SKM-1 treated with dmso at 0.1 percent for 144 hours (cell line): ENCODE measurements around the gene CNTN2.

Experiments used
- DNase-seq: peaks from one replicate; lab custom pipeline; 2025; ENCODE audit not compliant: unreplicated experiment; lab: John Stamatoyannopoulos, UW

Gene CNTN2

GRCh38 chr1:205072286-205072685 lies 29.3 kb downstream of the CNTN2 start:
- DNase-seq, result no peak

DNA sequence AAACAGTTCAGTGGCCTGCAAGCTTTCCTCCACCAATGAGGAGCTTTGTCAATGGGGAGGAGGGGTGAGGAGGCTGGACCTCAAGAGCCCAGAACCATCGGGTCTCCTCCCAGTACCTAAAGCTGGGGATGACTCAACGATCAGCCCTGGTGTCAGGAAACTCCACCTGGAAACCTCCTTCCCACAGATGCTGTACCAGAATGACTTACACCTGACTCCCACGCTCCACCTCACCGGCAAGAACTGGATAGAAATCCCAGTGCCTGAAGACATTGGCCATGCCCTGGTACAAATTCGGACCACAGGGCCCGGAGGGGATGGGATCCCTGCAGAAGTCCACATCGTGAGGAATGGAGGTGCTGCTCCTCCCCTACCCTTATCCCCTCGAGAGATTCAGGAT lies 29.9 kb downstream of the CNTN2 start:
- no peak for DNase-seq

DNA sequence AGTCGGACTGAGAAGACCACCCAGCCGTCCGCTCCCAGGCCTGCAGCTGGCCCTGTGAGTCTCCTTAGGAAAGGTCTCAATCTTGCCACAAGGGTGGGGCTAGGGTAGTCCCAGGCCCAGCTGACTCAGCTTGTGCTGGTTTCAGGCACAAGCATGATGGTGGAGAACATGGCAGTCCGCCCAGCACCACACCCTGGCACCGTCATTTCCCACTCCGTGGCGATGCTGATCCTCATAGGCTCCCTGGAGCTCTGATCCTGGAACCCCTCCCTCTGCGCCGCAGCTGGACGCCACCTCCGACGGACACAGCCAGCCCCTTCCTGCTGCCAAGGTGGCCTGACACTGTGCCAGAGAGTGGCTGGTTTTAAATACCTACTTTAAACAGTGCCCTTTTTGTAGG lies 30.5 kb downstream of the CNTN2 start:
- DNase-seq, result no peak

DNA sequence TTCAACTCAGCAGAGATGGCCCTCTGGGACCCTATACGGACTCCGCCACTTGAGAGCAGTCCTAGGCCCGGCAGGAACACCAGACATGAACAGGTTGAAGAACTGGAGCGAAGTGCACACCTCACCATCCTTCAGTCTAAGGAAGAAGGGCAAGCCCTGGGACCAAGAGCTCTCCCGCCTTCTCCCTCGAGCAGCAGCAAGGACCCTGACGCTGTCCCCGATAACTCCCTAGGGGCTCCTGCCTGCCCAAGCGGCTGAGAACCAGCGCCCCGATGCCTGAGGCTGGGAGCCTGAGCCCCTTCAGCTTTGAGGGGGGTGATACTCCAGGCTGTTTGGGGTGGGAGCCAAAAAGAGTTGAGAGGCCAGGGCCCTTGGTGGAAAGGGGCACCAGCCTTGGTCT lies 31.1 kb downstream of the CNTN2 start:
- no peak for DNase-seq

- DNase-seq, result no peak
Measured at GRCh38 chr1:205074513-205074912, 31.5 kb downstream of the CNTN2 start.

DNA sequence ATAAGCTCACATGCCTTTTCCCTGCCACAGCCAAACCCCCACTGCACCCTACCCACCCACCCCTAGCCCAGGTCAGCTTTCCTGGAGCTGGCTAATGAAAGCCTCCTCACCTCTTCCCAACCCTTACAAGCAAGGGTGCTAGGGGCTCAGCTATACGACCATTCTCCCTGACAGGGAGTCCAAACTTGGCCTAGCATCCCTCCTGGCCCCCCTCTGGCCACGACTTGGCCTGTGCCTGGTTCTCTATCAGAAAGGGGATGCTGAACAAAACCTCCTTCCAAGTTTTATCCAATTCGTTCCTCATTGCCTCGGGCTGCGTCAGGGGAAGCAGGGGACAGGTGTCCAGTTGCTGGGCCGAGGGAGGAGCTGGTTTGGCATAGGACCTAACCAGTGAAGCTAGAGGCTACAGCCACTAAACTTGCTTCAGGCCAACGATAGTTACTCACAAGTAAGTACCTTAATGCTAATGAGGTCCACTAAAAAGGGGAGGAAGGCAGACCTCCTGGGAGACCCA lies 32.7 kb downstream of the CNTN2 start:
- DNase-seq, result no peak

GRCh38 chr1:205076245-205076761 lies 33.3 kb downstream of the CNTN2 start:
- DNase-seq, result no peak

DNA sequence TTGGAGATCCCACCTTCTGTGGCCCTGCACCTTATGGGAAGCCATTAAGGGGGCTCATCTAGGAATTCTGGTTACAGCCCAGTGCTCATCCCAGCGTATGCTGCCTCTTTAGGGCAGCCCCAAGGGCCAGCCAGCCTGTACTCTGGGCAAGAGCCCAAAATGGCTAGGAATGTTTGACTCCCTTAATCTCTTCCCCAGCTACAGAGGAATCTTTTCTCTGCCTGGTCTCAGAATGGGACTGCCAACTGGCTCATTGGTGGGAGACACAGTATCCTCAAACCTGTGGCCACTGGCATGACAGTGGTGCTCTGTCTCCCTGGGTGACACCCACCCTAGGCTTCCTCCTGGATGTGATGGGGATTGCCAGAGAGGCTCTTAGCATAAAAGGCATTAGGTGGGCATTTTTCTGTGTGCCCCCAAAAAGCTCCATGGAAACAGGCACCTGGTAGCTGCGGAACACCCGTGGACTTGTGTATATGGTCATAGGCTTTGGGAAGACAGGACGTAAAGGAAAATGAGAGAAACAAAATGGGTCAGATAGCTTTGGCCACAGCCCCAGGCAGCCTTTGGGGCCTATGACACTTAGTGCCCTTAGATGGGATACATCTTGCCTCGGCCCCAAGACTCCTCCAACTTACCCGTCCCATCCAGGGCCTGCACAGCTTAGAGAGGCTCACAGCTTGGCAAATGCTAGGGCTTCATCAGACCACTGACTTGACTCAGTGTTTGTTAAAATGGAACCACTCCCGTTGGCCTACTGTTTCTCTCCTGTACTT lies 34.3 kb downstream of the CNTN2 start:
- DNase-seq, result no peak

GRCh38 chr1:205077934-205078311 lies 34.9 kb downstream of the CNTN2 start:
- no peak for DNase-seq

GRCh38 chr1:205082431-205082830 lies 39.4 kb downstream of the CNTN2 start:
- no peak for DNase-seq

DNA sequence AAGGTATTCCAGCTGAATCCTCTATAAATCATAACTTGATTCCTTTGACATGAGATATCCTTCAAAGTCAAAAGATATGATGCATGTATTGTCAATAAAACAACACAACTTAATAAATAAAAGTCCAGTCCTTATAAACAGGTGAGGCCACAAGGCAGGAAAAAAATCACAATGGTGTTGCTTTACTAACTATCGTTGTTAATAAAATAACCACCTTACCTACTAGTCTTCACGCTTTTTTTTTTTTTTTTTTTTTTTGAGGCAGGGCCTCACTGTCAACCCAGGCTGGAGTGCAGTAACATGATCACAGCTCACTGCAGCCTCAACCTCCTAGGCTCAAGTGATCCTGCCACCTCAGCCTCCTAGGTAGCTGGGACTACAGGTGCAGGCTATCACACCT lies 41.3 kb downstream of the CNTN2 start, which contains the start of gene TMEM81:
Gene TMEM81, minus strand, starts transcription at position 101 of the 400 bp plus-strand sequence. CDS start 140 bp downstream, outside the sequence.
- DNase-seq, result no peak

- no peak for DNase-seq
Measured at GRCh38 chr1:205088341-205088740, 45.3 kb downstream of the CNTN2 start.

DNA sequence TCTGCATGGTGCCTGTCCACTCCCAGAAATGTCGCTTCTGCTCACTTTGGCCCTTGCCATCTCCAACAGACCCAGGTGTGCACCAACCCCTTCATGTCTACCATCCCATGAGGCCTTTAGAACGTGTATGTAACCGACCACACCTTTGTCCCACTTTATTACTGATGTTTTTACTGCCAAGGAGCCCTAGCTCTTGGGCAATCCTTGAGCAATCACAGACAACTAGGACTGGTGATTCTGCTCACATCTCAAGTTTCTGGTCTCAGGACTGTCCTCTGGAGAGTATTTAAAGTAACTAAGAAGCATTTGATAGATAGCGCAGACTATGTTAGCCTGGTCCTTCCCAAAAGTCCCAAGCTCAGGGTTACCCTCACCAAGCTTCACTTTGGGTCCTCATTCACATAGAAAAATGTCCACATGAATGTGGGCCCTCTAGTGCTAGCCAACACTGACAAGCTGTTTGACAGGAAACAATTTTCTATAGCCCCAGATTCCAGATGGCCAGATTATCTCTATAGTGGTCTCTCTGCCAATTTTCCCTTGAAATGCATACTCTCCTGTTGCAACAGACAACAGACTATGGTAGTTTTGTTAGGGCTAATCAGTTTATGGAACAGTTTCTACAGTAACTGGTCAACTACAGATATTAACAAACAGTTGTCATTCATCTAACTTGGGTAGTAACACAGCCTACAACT lies 48.2 kb downstream of the CNTN2 start:
- DNase-seq, result no peak

- DNase-seq, result no peak
Measured at GRCh38 chr1:205095422-205095821, 52.4 kb downstream of the CNTN2 start.

DNA sequence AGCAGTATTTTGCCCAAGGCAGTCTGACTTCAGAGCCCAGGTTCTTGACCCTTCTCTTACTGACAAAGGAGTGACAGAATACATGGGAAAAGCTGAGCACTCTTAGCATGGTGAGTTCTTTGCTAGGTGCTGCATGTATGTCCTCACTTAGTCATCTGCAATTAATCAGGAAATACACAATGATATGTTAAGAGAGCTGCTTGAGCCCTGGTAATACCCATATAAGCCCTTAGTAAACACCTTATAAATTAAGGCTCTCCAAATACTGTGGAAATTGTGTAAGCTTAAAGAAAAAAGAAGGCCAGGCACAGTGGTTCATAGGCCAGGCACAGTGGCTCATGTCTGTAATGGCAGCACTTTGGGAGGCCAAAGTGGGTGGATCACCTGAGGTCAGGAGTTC lies 55.2 kb downstream of the CNTN2 start:
- DNase-seq, result no peak

DNA sequence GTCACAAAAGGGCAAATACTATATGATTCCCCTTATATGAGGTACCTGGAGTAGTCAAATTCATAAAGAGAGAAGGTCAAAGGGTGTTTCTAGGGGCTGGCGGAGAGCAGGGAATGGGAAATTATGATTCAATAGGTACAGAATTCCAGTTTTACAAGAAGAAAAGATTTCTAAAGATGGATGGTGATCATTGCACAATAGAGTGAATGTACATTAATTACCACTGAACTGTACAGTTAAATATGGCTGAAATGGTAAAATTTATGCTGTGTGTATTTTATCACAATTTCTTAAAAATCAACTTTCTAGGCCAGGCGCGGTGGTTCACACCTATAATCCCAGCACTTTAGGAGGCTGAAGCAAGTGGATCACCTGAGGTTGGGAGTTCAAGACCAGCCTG lies 59.4 kb downstream of the CNTN2 start:
- no peak for DNase-seq

- DNase-seq, result no peak
Measured at GRCh38 chr1:205107327-205107726, 64.3 kb downstream of the CNTN2 start.

- DNase-seq, result no peak
Measured at GRCh38 chr1:205108464-205108863, 65.5 kb downstream of the CNTN2 start.

- no peak for DNase-seq
Measured at GRCh38 chr1:205109269-205109668, 66.3 kb downstream of the CNTN2 start.

DNA sequence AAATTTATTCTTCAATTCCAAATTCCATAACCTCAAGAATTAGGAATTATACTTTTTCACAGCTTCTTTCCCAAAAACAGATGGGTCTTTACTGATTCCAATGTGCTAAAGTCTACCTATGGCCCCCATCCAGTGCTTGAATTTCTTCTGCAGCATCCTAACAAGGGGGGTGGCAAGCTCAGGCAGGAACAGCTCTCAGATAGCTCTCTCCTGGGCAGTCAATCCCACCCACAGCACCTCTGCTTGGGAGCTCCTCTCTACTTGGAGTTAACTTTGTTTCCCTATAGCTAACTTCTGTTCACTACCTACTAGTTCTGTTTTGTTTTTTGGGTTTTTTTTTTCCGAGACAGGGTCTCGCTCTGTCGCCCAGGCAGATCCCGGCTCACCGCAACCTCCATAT lies 66.7 kb downstream of the CNTN2 start:
- DNase-seq, result no peak

DNA sequence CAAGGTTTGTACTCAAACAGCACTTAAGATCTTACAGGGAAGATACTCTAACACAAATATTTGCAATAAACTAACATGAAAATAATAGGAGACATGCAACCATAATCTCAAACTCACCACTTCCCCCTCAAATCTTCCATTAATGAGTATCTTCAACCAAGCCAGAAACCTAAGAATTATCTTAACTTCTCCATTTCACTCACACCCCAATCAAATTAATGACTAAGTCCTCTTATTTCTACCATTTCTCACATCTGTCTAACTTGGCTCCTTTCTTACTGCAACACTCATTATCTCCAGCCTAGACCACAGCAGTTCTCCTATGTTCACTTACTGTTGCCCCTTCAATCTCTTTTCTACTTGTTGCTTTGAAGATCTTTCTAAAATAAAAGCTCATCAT lies 68.3 kb downstream of the CNTN2 start:
- DNase-seq, result no peak

GRCh38 chr1:205118752-205119151 lies 75.7 kb downstream of the CNTN2 start:
- no peak for DNase-seq
